AML-193 (cell line): ENCODE data around the gene TECPR1.

Experiments used
- DNase-seq, 2 experiments: peaks; one replicate each; lab custom pipeline; 2025; lab: John Stamatoyannopoulos, UW

The TECPR1 gene

GRCh38 chr7:98192781-98193457, 59.1 kb downstream of the TECPR1 start:
- no peak for DNase-seq

- DNase-seq = no peak
These were observed 60.2 kb downstream of the TECPR1 start for GRCh38 chr7:98191668-98192431.

GRCh38 chr7:98189559-98189958, 62.5 kb downstream of the TECPR1 start:
- no peak for DNase-seq

GRCh38 chr7:98187138-98187502, 64.9 kb downstream of the TECPR1 start:
- DNase-seq = no peak

GRCh38 chr7:98186452-98187137, 65.4 kb downstream of the TECPR1 start:
- DNase-seq = peak; percentile 22 to 39

- DNase-seq = peak; percentile 25 to 38
These were observed 66.9 kb downstream of the TECPR1 start for GRCh38 chr7:98185101-98185500.

GRCh38 chr7:98180751-98181150, 71.3 kb downstream of the TECPR1 start:
- DNase-seq = no peak

- no peak for DNase-seq
These were observed 73.1 kb downstream of the TECPR1 start for GRCh38 chr7:98178762-98179490.

GRCh38 chr7:98178321-98178720, 73.7 kb downstream of the TECPR1 start:
- DNase-seq = no peak

- no peak for DNase-seq
These were observed 74.5 kb downstream of the TECPR1 start for GRCh38 chr7:98177553-98177952.

GRCh38 chr7:98175260-98175940, 76.6 kb downstream of the TECPR1 start:
- no peak for DNase-seq

- DNase-seq = no peak
These were observed 77.4 kb downstream of the TECPR1 start for GRCh38 chr7:98174334-98175259.

- DNase-seq = no peak
These were observed 80.6 kb downstream of the TECPR1 start for GRCh38 chr7:98171449-98171848.

- DNase-seq = no peak
These were observed 81.1 kb downstream of the TECPR1 start for GRCh38 chr7:98170966-98171365.

- DNase-seq = no peak
These were observed 83.0 kb downstream of the TECPR1 start for GRCh38 chr7:98168904-98169621.

- peak; percentile 7 to 21 for DNase-seq
These were observed 83.7 kb downstream of the TECPR1 start for GRCh38 chr7:98168181-98168903.

GRCh38 chr7:98167653-98168052, 84.4 kb downstream of the TECPR1 start:
- DNase-seq = no peak

- DNase-seq = no peak
These were observed 85.4 kb downstream of the TECPR1 start for GRCh38 chr7:98166668-98166970.
